HepG2 (cell line): ENCODE measurements around the gene MTMR10. TPM values are rescaled to one million over a fixed set of nuclear protein-coding genes. Genes with fewer than 3 reads are reported as not detected.

ENCODE experiments used
- ATAC-seq: fragments of 200-7000 bp; cut with Tn5 transposase; 3 replicates; pipeline ENCODE4 v1.9.1; 2020; ENCODE audit warnings: mild to moderate bottlenecking, moderate library complexity
- BruUV-seq: library from RNA; stranded (reverse); fragments of 400-500 nt; replicated peaks from 2 replicates; lab custom pipeline; 2021; lab: Mats Ljungman, UMichigan
- CTCF ChIA-PET: fragments of 300-600 bp; formaldehyde crosslinking; extraction: SDS; loops from one replicate; lab custom pipeline; 2021; ENCODE audit warnings: low total read pairs, inconsistent platforms, low intra/inter-chr PET ratio; lab: Yijun Ruan, JAX
- POLR2A ChIA-PET: fragments of 350-600 bp; sonication (Branson Sonifier 250); formaldehyde crosslinking; loops from one replicate; lab custom pipeline; 2020; ENCODE audit warnings: antibody characterized with exemption, inconsistent platforms; lab: Yijun Ruan, JAX
- DNase-seq: peaks from one replicate; pipeline ENCODE4 v3.0.0-alpha.2; 2015; ENCODE audit warnings: low spot score
- FAIRE-seq: peaks from 3 replicates; lab custom pipeline; 2011; peaks lifted over from hg19 to GRCh38; lab: Jason Lieb, UNC
- H2AFZ ChIP-seq: one replicate; pipeline ENCODE4 v1.6.1; 2011; ENCODE audit warnings: low read length, inconsistent platforms
- H3K27ac ChIP-seq: fragments of 300-600 bp; 3 replicates; pipeline ENCODE4 v1.8.0; 2011; ENCODE audit warnings: mixed run types, mild to moderate bottlenecking, mixed read lengths, low read length, inconsistent platforms; ENCODE audit not compliant: insufficient read depth; ENCODE audit errors: extremely low read length
- H3K27me3 ChIP-seq, 2 experiments: fragments of 200-600 bp in 1 of 2; 2 replicates in 1 of 2; 3 replicates in 1 of 2; pipeline versions ENCODE4 v1.6.0 to v1.8.0; 2011; ENCODE audit warnings: low read length in 2 of 2, mild to moderate bottlenecking in 2 of 2, moderate library complexity in 2 of 2, inconsistent platforms in 1 of 2; ENCODE audit not compliant: insufficient read depth in 2 of 2, control insufficient read depth in 1 of 2
- H3K36me3 ChIP-seq, 2 experiments: fragments of 200-600 bp in 1 of 2; replicated peaks in 1 of 2; 2 replicates in 1 of 2; 3 replicates in 1 of 2; pipeline versions ENCODE4 v1.5.1 to v1.8.0; 2011; ENCODE audit warnings: low read length in 2 of 2, inconsistent platforms in 1 of 2; ENCODE audit not compliant: insufficient read depth in 2 of 2, control insufficient read depth in 1 of 2
- H3K4me1 ChIP-seq: 2 replicates; pipeline ENCODE4 v1.5.1; 2012; ENCODE audit warnings: low read length, inconsistent platforms; ENCODE audit not compliant: insufficient read depth
- H3K4me2 ChIP-seq: 2 replicates; pipeline ENCODE4 v1.6.0; 2011; ENCODE audit warnings: low read depth, low read length, inconsistent platforms
- H3K4me3 ChIP-seq, 3 experiments: fragments of 200-600 bp in 1 of 3; sonication (generic), shearing (Covaris generic) in 1 of 3; replicated peaks in 1 of 3; 2 replicates each; pipeline ENCODE4 v1.5.1; 2011 to 2016; ENCODE audit warnings: low read length in 3 of 3, inconsistent platforms in 2 of 3, low read depth in 2 of 3, mild to moderate bottlenecking in 2 of 3, control low read depth in 1 of 3, mixed read lengths in 1 of 3; ENCODE audit not compliant: insufficient read depth in 1 of 3
- H3K79me2 ChIP-seq: one replicate; pipeline ENCODE4 v1.6.1; 2011; ENCODE audit warnings: low read length, inconsistent platforms; ENCODE audit not compliant: insufficient read depth
- H3K9ac ChIP-seq: 2 replicates; pipeline ENCODE4 v1.6.0; 2011; ENCODE audit warnings: mild to moderate bottlenecking, low read depth, low read length, inconsistent platforms; ENCODE audit not compliant: insufficient read depth
- H3K9me3 ChIP-seq: 2 replicates; pipeline ENCODE4 v1.5.1; 2012; ENCODE audit warnings: mild to moderate bottlenecking, low read length
- H4K20me1 ChIP-seq: 2 replicates; pipeline ENCODE4 v1.6.0; 2011; ENCODE audit warnings: inconsistent platforms, mild to moderate bottlenecking, low read length, moderate library complexity; ENCODE audit not compliant: insufficient read depth
- GATAD2A ChIP-seq: IDR thresholded peaks from 2 replicates; pipeline ENCODE4 v1.6.1; 2016
- HMG20A ChIP-seq: IDR thresholded peaks from 2 replicates; pipeline ENCODE4 v1.6.1; 2016; ENCODE audit warnings: borderline replicate concordance
- MED1 ChIP-seq: sonication (generic); formaldehyde crosslinking; IDR thresholded peaks from 2 replicates; pipeline ENCODE4 v1.4.0; 2020; ENCODE audit warnings: missing genetic modification reagents
- MTERF4 ChIP-seq: sonication (generic); formaldehyde crosslinking; IDR thresholded peaks from 2 replicates; pipeline ENCODE4 v1.8.0; 2023; ENCODE audit warnings: mild to moderate bottlenecking, missing genetic modification reagents
- ZNF17 ChIP-seq: sonication (generic); formaldehyde crosslinking; IDR thresholded peaks from 2 replicates; pipeline ENCODE4 v1.5.0; 2020; ENCODE audit warnings: mild to moderate bottlenecking, missing genetic modification reagents
- ZNF18 ChIP-seq: sonication (generic); formaldehyde crosslinking; IDR thresholded peaks from 2 replicates; pipeline ENCODE4 v1.8.0; 2022; ENCODE audit warnings: mild to moderate bottlenecking, missing genetic modification reagents; ENCODE audit not compliant: insufficient replicate concordance
- WGBS: methylation state at CpG from one replicate; pipeline ENCODE4 v1.1.6; 2017; ENCODE audit warnings: low lambda C conversion rate; 5-methylcytosine and 5-hydroxymethylcytosine counted together
- in situ Hi-C: cut with HindIII; loops from 2 replicates; pipeline ENCODE4 v1.10.0; 2017; ENCODE audit warnings: low pct_unique_long_range_greater_than_20kb; ENCODE audit not compliant: extremely low pct_ligation_motif_present
- intact Hi-C: fragments of 100-400 bp; cut with micrococcal nuclease; formaldehyde crosslinking; loops from one replicate; pipeline ENCODE4 v1.10.0; 2022; ENCODE audit not compliant: unreplicated experiment
- polyA plus RNA-seq, 8 experiments: library from polyadenylated mRNA; depleted of rRNA in 3 of 8; stranded (reverse) in 7 of 8; unstranded in 1 of 8; fragments of >200 nt; fragmentation: Illumina TruSeq in 4 of 8; extraction: Trizol in 4 of 8; gene quantifications; 2 replicates each; pipeline versions ENCODE4 v1.2.1 to v1.2.3, GENCODE V29; 2011 to 2016; ENCODE audit warnings: low read depth in 4 of 8, missing spikeins in 1 of 8, mixed read lengths in 1 of 8; ENCODE audit not compliant: insufficient read depth in 1 of 8
- total RNA-seq, 5 experiments: library from RNA; depleted of rRNA; stranded (reverse); fragments of >200 nt; fragmentation: Illumina TruSeq; extraction: Trizol; gene quantifications; 2 replicates each; pipeline ENCODE4 v1.2.3, GENCODE V29; 2016; ENCODE audit warnings: low read depth in 1 of 5

The MTMR10 gene
- total and polyA plus RNA-seq, 2 of the 13 experiments (the other 11 are each of a cell fraction or from before 2014, with no cell fraction given) = 10.2 to 17.4 TPM

DNA sequence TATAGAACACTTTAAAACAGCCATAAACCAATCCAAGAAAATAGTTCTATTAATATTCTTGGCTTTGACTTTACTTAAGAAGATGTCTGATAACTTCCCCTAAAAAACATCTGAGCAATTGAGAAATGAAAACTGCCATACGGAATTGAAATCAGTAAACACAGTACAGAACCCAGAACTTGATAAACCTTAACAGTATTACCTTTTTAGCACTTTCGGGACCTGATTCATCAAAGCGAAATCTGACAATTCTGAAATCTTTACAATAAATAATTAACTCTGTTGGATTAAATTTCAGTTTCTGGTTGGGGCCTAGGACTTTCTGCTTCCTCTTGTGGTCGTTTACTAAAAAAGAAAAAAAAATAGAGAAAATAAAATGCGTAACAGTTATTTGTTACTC, 17.3 kb downstream of the MTMR10 start (continued):
- TF ChIP-seq ZNF18 = no peak

GRCh38 chr15:30973379-30973778, 18.0 kb downstream of the MTMR10 start:
- intact Hi-C loops (no loop called here), in situ Hi-C loops (no loop called here)
- H3K4me3 ChIP-seq = no peak overlapping the region
- FAIRE-seq (no peak), DNase-seq (no peak), ATAC-seq (no peak)
- no peak overlapping the region for H3K4me2 ChIP-seq
- no peak overlapping the region for H2AFZ ChIP-seq
- H3K36me3 ChIP-seq = peaks cover 6 to 53% of the 10 kb centered on the region in 2 experiments
- H3K9ac ChIP-seq = no peak overlapping the region
- no peaks in the 10 kb centered on the region for H3K4me1 ChIP-seq
- H3K27me3 ChIP-seq = no peaks in the 10 kb centered on the region
- ChIA-PET POLR2A (no interaction called here), CTCF (no interaction called here)
- H4K20me1 ChIP-seq = peaks cover 3% of the 10 kb centered on the region; the same call in 1 of the 2 replicates
- H3K27ac ChIP-seq = no peak overlapping the region
- BruUV-seq = no TSS peak
- WGBS = 93% methylated on average over 4 of the region's 4 CpGs
- TF ChIP-seq MED1 (CRISPR knock-in tag) (no peak), HMG20A (no peak), ZNF17 (CRISPR knock-in tag) (no peak), GATAD2A (CRISPR knock-in tag) (no peak), MTERF4 (CRISPR knock-in tag) (no peak)
- peaks cover 22% of the 10 kb centered on the region for H3K79me2 ChIP-seq
- H3K9me3 ChIP-seq = no peaks in the 10 kb centered on the region
